ENCODE measurements around the gene CEPT1. TPM values are rescaled to one million over a fixed set of nuclear protein-coding genes. Genes with fewer than 3 reads are reported as not detected.

CEPT1 gene
- total and polyA plus RNA-seq, 12 donors, result 6.6 to 19.5 (median 13.1) TPM

DNA sequence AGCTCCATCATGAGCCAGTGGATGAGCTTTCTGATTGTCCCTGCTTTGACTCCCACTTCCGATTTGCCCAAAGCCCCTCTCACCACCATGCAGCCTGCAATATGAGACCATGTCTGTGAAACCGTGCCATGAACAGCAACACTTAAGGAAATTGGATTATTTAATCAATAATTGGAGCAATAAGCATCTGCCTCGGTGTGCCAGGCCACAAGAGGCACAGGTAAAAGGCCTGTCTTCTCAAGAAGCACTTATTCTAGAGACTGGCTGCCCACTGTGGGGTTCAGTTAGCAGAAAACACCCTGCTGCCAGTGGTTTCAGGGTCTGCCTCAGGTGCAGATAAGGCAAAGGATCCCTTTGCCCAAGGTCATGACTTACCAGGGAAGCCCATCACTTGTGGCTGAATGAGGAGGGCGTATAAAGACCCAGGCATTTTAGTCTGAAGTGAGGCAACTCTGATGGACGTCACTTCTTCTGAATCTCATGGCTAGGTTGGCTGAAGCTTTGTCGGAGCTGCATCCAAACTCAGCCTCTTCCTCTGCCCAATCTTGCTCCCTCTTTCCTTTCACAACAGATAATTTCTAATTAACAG is 80.4 kb downstream of the CEPT1 start:
- intact Hi-C loops (cut with DNase I), result loop anchor here in 7 of 10 donors (5.0 to 10.0 kb wide), 5 partner anchors 104 to 552 kb away; no protein-coding TSS in a partner anchor
- TF ChIP-seq, protein P1, sequence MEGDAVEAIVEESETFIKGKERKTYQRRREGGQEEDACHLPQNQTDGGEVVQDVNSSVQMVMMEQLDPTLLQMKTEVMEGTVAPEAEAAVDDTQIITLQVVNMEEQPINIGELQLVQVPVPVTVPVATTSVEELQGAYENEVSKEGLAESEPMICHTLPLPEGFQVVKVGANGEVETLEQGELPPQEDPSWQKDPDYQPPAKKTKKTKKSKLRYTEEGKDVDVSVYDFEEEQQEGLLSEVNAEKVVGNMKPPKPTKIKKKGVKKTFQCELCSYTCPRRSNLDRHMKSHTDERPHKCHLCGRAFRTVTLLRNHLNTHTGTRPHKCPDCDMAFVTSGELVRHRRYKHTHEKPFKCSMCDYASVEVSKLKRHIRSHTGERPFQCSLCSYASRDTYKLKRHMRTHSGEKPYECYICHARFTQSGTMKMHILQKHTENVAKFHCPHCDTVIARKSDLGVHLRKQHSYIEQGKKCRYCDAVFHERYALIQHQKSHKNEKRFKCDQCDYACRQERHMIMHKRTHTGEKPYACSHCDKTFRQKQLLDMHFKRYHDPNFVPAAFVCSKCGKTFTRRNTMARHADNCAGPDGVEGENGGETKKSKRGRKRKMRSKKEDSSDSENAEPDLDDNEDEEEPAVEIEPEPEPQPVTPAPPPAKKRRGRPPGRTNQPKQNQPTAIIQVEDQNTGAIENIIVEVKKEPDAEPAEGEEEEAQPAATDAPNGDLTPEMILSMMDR (IDR thresholded peaks at IDR 0.05), result no peak
- H3K4me1 ChIP-seq, result peaks cover 0 to 78% (median 4%) of the 10 kb centered on the region in 9 donors
- no peak overlapping the region for H3K4me3 ChIP-seq
- no peaks in the 10 kb centered on the region for H3K9me3 ChIP-seq
- DNase-seq (no peak), ATAC-seq (no peak)
- H3K27ac ChIP-seq, result peak overlapping the region in 1 of 10 donors; percentile 81
- no peaks in the 10 kb centered on the region for H3K36me3 ChIP-seq
- WGBS, 2 donors, result 89 to 91% methylated on average over 6 of the region's 6 CpGs
- H3K27me3 ChIP-seq, result no peaks in the 10 kb centered on the region

DNA sequence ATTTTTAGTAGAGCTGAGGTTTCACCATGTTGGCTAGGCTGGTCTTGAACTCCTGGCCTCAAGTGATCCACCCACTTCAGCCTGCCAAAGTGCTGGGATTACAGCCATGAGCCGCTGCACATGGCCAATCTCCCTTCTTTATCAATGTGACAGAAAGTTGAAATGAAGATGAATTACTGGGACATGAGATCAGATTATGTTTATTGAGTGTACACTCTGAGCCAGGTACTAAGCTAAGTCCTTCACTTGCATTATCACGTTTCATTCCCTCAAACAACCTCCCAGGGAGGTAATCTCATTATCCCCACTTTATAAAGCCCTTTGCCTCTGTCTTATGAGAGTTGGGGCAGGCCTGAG is 81.2 kb downstream of the CEPT1 start:
- Histone ChIP-seq H3K27me3 (no peaks in the 10 kb centered on the region), H3K9me3 (no peaks in the 10 kb centered on the region), H3K27ac (peak overlapping the region in 1 of 10 donors; percentile 81), H3K4me3 (no peak overlapping the region), H3K36me3 (no peaks in the 10 kb centered on the region), H3K4me1 (peaks cover 0 to 72% (median 4%) of the 10 kb centered on the region in 9 donors)
- ATAC-seq (no peak), DNase-seq (no peak)
- TF ChIP-seq, protein P1 (IDR thresholded peaks at IDR 0.05), result no peak
- intact Hi-C loops (cut with DNase I), result loop anchor here in 7 of 10 donors (5.0 to 10.0 kb wide), 5 partner anchors 104 to 551 kb away; no protein-coding TSS in a partner anchor
- 57 to 61% methylated on average over 2 of the region's 2 CpGs for WGBS, 2 donors

- intact Hi-C loops (cut with DNase I), result loop anchor here in 9 of 10 donors (1.0 to 10.0 kb wide), 9 partner anchors 103 to 551 kb away; no protein-coding TSS in a partner anchor
- ATAC-seq, result peak in 3 of 8 donors; percentile 30 to 48 (median 36)
- Histone ChIP-seq H3K36me3 (no peaks in the 10 kb centered on the region), H3K9me3 (no peaks in the 10 kb centered on the region), H3K27me3 (no peaks in the 10 kb centered on the region), H3K4me3 (peak overlapping the region in 1 of 10 donors; percentile 9), H3K4me1 (peaks cover 0 to 68% (median 4%) of the 10 kb centered on the region in 9 donors), H3K27ac (peak overlapping the region in 1 of 10 donors; percentile 81)
- no peak for DNase-seq
- TF ChIP-seq, protein P1 (IDR thresholded peaks at IDR 0.05), result no peak
- 58 to 59% methylated on average over 5 of the region's 5 CpGs for WGBS, 2 donors
Observed at GRCh38 chr1:111221633-111222291, 81.7 kb downstream of the CEPT1 start.

DNA sequence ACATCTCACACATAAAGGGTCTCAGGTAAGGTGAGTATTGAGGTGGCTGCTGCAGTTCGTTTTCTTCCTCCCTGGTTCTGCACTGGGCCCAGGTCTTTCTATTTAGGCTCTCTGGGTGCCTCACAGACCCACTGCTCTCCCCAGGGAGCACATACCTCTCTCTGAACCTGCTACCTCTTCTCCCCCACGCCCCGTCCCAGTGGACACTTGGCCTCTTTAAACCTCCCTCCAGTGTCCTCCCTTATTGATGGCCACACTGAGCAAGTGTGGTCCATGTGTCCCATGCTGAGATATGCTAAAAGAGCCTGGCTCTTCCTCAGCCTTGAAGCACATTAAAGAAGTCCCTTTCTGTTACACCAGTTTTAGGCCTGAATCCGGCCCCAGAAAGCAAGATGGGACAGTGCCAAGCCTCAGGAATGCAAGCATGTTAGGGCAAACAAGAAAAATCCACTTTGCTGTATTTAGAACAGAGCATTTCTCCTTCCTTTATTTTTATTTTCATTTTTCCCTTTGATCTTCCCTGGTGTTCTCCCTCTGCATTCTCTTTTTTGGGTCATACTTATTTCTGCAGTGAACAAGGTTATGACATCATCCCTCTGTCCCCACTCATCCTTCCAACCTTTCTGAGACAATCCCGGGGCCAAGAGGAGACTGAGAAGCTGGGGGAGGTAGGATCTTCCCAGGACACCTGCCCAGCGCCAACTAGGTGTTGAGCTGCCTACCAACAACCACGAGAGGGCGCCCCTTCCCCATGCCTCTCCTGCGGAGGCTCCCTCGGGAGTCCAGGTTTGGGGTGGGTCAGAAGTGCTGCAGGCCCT is 82.5 kb downstream of the CEPT1 start:
- intact Hi-C loops (cut with DNase I), result loop anchor here in 9 of 10 donors (1.0 to 10.0 kb wide), 11 partner anchors 102 to 550 kb away; no protein-coding TSS in a partner anchor
- H3K4me1 ChIP-seq, result peaks cover 0 to 68% (median 4%) of the 10 kb centered on the region in 9 donors
- peak overlapping the region in 1 of 10 donors; percentile 81 for H3K27ac ChIP-seq
- H3K9me3 ChIP-seq, result no peaks in the 10 kb centered on the region
- 29 to 34% methylated on average over 10 of the region's 10 CpGs for WGBS, 2 donors
- H3K27me3 ChIP-seq, result no peaks in the 10 kb centered on the region
- DNase-seq (peak; percentile 66 to 79), ATAC-seq (peak; percentile 69 to 90 (median 82))
- TF ChIP-seq, protein P1 (IDR thresholded peaks at IDR 0.05), result peak; percentile 76 to 94 (median 90)
- H3K4me3 ChIP-seq, result peak overlapping the region in 1 of 10 donors; percentile 9
- H3K36me3 ChIP-seq, result no peaks in the 10 kb centered on the region
